H1 (cell line): ENCODE results near the gene ALPP. TPM values are rescaled to one million over a fixed set of nuclear protein-coding genes. Genes with fewer than 3 reads are reported as not detected.

Source experiments
- ASH2L ChIP-seq: fragments of 200-600, 300-600 bp; sonication (generic); IDR thresholded peaks from one replicate; pipeline ENCODE4 v1.7.1; 2017; ENCODE audit warnings: low read length
- BACH1 ChIP-seq: IDR thresholded peaks from 2 replicates; pipeline ENCODE4 v1.6.1; 2012; ENCODE audit warnings: low read length, improper control_type of control experiment
- CBX5 ChIP-seq: fragments of 300-800, 300-1000 bp; sonication (generic); IDR thresholded peaks from 2 replicates; pipeline ENCODE4 v1.7.1; 2016; ENCODE audit warnings: antibody characterized with exemption, low read length, low read depth
- CEBPB ChIP-seq: IDR thresholded peaks from 2 replicates; pipeline ENCODE4 v1.6.1; 2012; ENCODE audit warnings: low read depth, low read length
- CHD1 ChIP-seq: IDR thresholded peaks from 2 replicates; pipeline ENCODE4 v1.6.1; 2012; ENCODE audit warnings: low read depth, low read length, improper control_type of control experiment
- CHD2 ChIP-seq: IDR thresholded peaks from 2 replicates; pipeline ENCODE4 v1.6.1; 2012; ENCODE audit warnings: low read length, improper control_type of control experiment
- CREB1 ChIP-seq: IDR thresholded peaks from 2 replicates; pipeline ENCODE4 v1.6.1; 2012; ENCODE audit warnings: inconsistent platforms
- FOSL1 ChIP-seq: IDR thresholded peaks from 2 replicates; pipeline ENCODE4 v1.6.1; 2011; ENCODE audit warnings: mild to moderate bottlenecking, low read depth, low read length, moderate library complexity; ENCODE audit not compliant: insufficient read depth
- GABPA ChIP-seq: IDR thresholded peaks from 2 replicates; pipeline ENCODE4 v1.6.1; 2011; ENCODE audit warnings: mild to moderate bottlenecking, low read length, moderate library complexity, borderline replicate concordance; ENCODE audit not compliant: insufficient read depth
- KDM5A ChIP-seq: fragments of 200-600 bp; IDR thresholded peaks from 2 replicates; pipeline ENCODE4 v1.7.1; 2012; ENCODE audit warnings: mild to moderate bottlenecking, low read length, inconsistent platforms, mixed read lengths
- MAFK ChIP-seq: IDR thresholded peaks from 2 replicates; pipeline ENCODE4 v1.6.1; 2012; ENCODE audit warnings: low read depth, mild to moderate bottlenecking, improper control_type of control experiment, low read length
- PHF8 ChIP-seq: fragments of 200-600 bp; sonication (generic); conservative IDR thresholded peaks from 2 replicates; pipeline ENCODE4 v1.7.1; 2012; ENCODE audit warnings: low read depth, mild to moderate bottlenecking, inconsistent platforms, low read length, moderate library complexity
- POLR2AphosphoS5 ChIP-seq: IDR thresholded peaks from 2 replicates; pipeline ENCODE4 v1.6.1; 2011; ENCODE audit warnings: low read depth, low read length
- RFX5 ChIP-seq: IDR thresholded peaks from 2 replicates; pipeline ENCODE4 v1.6.1; 2011; ENCODE audit warnings: low read depth, low read length, improper control_type of control experiment, borderline replicate concordance
- RNF2 ChIP-seq: fragments of 200-900, 300-1000 bp; sonication (generic); IDR thresholded peaks from 2 replicates; pipeline ENCODE4 v1.7.1; 2016; ENCODE audit warnings: borderline replicate concordance, low read depth, mild to moderate bottlenecking, antibody characterized with exemption, low read length; ENCODE audit not compliant: poor library complexity, severe bottlenecking; ENCODE audit errors: missing control alignments
- SIRT6 ChIP-seq: IDR thresholded peaks from one replicate; pipeline ENCODE4 v1.7.1; 2012; ENCODE audit warnings: low read length, inconsistent platforms
- SP1 ChIP-seq: IDR thresholded peaks from 2 replicates; pipeline ENCODE4 v1.6.1; 2011; ENCODE audit warnings: low read depth, low read length
- SP2 ChIP-seq: IDR thresholded peaks from 2 replicates; pipeline ENCODE4 v1.6.1; 2012; ENCODE audit warnings: mild to moderate bottlenecking, low read length, inconsistent platforms
- SRF ChIP-seq: IDR thresholded peaks from 2 replicates; pipeline ENCODE4 v1.6.1; 2011; ENCODE audit warnings: mild to moderate bottlenecking, low read depth, low read length, moderate library complexity
- SUZ12 ChIP-seq: fragments of 200-600 bp; sonication (generic); IDR thresholded peaks from 2 replicates; pipeline ENCODE4 v1.6.1; 2012; ENCODE audit warnings: mild to moderate bottlenecking, inconsistent platforms, low read length, moderate library complexity, mixed read lengths
- TEAD4 ChIP-seq: IDR thresholded peaks from 2 replicates; pipeline ENCODE4 v1.6.1; 2012; ENCODE audit warnings: low read depth, low read length, inconsistent platforms, mixed read lengths
- polyA plus RNA-seq, 7 experiments: library from polyadenylated mRNA; depleted of rRNA in 3 of 7; stranded (reverse) in 5 of 7; unstranded in 2 of 7; fragments of >200 nt in 5 of 7; fragments of 200-250 nt in 2 of 7; gene quantifications; 1 replicate in 5 of 7; 2 replicates in 1 of 7; 4 replicates in 1 of 7; pipeline versions ENCODE4 v1.2.1 to v1.2.3, GENCODE V29; 2011 to 2013; ENCODE audit warnings: missing spikeins in 2 of 7, mixed read lengths in 2 of 7
- total RNA-seq: library from RNA; stranded (reverse); fragmentation: NEBNext Ultra II Directional; extraction: Animal tissue kit (Norgen Biotek cat#: 25700); gene quantifications from 2 replicates; pipeline ENCODE4 v1.2.1, GENCODE V29; 2021
- TF ChIP-seq, protein P1 (sequence below): IDR thresholded peaks from 2 replicates; pipeline ENCODE4 v1.6.1; 2011; ENCODE audit warnings: low read length, improper control_type of control experiment
- TF ChIP-seq, protein P2 (sequence below): IDR thresholded peaks from 2 replicates; pipeline ENCODE4 v1.6.1; 2012; ENCODE audit warnings: low read length, inconsistent platforms

ALPP gene
- total and polyA plus RNA-seq, 2 of the 8 experiments (the other 6 are each of a cell fraction or from before 2014, with no cell fraction given), result 0.15 TPM

DNA sequence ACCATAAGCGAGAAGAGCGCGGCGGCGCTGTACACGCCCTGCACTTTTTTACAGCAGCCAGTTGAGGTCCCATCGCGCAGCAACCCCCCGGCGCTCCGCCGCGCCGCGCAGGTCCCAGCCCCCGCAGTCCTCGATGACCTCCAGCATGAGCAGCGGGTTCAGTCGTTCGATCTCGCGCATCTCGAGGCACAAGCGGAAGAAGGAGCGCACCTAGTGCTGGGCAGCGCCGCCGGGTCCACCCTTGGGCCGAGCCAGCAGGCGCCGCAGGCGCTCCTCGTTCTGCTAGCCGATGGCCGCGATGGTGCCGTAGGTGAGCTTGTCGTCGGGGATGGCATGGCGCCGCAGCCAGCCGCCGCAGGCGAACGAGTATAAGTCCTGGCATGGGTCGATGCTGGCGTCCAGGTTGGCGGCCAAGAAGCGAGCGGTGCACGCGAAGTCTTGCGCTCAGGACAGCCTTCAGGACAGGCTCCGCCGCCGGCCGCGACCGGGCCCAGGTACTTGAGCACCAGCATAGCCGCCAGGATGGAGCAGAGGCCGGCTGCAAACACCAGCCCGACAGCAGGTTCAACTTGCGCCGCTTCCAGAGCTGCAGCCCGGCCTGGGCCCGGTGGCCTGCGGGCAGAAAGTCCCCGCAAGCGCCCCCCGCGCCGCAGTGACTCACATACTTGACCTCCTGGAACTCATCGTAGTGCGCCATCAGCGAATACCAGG, 8.3 kb downstream of the ALPP start (continued):
- TF ChIP-seq, protein P1, sequence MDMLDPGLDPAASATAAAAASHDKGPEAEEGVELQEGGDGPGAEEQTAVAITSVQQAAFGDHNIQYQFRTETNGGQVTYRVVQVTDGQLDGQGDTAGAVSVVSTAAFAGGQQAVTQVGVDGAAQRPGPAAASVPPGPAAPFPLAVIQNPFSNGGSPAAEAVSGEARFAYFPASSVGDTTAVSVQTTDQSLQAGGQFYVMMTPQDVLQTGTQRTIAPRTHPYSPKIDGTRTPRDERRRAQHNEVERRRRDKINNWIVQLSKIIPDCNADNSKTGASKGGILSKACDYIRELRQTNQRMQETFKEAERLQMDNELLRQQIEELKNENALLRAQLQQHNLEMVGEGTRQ, result no peak
- TF ChIP-seq FOSL1 (no peak), MAFK (no peak), CREB1 (no peak), CHD1 (no peak), TEAD4 (0 out of 2 replicates have a peak, but pooled peaks have one; percentile 5), SP1 (no peak), GABPA (no peak), KDM5A (no peak), SRF (no peak), SUZ12 (peak; percentile 95), RNF2 (peak; percentile 65), PHF8 (no peak), SP2 (no peak), RFX5 (no peak), ASH2L (no peak), POLR2AphosphoS5 (no peak), CBX5 (no peak), SIRT6 (no peak), CEBPB (no peak), CHD2 (no peak), BACH1 (no peak)
- TF ChIP-seq, protein P2, sequence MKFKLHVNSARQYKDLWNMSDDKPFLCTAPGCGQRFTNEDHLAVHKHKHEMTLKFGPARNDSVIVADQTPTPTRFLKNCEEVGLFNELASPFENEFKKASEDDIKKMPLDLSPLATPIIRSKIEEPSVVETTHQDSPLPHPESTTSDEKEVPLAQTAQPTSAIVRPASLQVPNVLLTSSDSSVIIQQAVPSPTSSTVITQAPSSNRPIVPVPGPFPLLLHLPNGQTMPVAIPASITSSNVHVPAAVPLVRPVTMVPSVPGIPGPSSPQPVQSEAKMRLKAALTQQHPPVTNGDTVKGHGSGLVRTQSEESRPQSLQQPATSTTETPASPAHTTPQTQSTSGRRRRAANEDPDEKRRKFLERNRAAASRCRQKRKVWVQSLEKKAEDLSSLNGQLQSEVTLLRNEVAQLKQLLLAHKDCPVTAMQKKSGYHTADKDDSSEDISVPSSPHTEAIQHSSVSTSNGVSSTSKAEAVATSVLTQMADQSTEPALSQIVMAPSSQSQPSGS, result no peak
